ENCODE measurements around the gene ZNHIT3.
A peak's percentile ranks its signal among the peaks of the same experiment; 100 is the strongest.
"Not testable (repeated sequence)": the region's sequence is repeated elsewhere in the genome, so short reads cannot be mapped to it uniquely, and the experiment has no call there.

ZNHIT3 gene

DNA sequence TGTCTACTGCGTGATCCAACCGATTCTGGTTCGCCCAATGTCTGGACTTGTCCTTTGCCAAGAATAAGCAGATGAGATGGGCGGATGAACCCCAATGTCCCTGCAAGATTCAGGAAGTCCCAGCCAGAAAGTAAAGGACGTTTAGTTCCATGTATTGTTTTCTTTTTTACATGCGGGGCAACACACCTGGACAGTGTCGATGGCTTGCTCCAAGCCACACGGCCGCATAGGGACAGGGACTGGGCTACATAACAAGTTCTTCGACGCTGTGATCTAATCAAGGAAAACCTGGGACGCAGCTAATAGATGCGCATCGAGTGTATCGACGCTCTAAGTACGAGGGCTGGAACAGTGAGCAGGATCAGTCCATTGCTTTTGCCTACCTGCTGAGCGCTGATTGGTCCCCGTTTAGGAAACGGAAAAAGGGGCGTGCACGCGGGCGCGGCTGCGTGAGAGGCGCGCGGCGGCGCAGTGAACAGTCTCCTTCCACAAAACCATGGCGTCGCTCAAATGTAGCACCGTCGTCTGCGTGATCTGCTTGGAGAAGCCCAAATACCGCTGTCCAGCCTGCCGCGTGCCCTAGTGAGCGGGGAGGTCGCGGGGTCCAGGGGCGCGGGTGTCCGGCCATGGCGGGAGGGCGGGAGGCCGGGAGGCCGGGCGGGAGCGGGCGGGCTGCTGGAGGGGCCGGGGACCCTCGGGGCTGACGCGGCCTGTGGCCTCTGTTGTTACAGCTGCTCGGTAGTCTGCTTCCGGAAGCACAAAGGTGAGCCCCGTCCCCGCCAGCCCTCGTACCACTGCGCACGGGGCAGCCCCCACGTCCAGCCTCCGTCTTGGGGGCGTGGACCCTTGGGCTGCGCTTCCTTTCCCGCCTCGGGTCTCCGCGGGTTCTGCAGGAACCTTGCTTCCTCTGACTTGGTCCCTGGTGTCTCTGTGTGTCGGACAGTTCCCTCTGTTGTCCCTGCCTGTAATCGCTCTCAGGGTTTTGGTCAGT lies at the start of gene ZNHIT3:
TSS of gene ZNHIT3 (plus strand) at position 478 of the 991 bp plus-strand sequence. CDS start at position 497, 19 bp downstream.
- DNase-seq (ENCODE audit: low spot score) = peak; percentile 95

DNA sequence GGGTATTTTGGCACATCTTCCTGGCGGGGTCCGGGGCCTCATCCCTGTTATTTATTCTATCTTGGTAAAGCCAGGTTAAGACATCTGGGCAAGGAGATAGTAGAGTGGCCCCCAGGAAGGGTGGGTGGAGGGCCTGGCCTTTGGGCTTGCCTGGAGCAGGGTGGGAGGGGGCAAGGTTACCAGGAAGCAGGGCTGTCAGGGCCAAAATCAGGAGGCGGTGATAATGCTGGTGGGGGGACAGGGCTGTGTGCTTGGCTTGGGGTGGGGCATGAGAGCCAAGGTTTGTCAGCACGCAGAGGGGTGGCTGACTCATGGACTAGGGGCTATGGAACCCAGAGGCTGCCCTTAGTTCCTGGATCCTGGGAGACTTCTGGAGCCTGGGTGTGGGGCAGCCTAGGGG lies 44.7 kb upstream of the ZNHIT3 start:
- not testable (repeated sequence) for DNase-seq (ENCODE audit: low spot score)

DNA sequence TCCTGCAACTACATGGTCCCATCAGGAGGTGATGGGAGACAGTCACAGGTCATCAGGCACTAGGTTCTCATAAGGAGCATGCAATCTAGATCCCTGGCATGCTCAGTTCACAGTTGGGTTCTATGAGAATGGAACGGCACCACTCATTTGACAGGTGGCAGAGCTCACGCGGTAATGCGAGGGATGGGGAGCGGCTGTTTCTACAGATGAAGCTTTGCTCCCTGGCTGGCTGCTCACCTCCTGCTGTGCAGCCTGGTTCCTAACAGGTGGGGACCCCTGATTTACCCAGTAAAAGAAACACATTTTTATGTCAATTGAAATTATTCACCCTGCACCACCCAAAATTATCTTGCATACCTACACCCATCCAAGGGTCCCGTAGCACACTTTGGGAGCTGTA lies 42.7 kb upstream of the ZNHIT3 start:
- DNase-seq (ENCODE audit: low spot score) = no peak

DNA sequence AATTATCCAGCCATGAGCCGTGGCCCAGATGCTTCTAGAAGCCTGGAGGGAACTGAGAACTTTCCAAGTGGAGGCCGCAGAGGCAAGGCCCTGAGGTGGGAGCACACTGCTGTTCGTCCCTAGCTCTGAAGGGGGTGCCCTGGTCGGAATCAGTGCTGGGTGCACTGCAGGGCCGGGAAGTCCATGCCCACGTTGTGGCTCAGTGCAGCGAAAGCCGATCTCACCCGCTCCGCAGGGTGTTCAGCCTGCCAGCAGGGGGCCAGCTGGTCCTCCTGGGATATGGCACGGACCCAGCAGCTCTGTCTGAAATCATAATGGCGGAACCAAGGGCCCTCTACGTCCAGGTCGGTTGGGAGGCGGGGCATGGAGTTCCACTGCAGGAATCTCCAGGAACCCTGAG lies 36.5 kb upstream of the ZNHIT3 start:
- DNase-seq (ENCODE audit: low spot score) = not testable (repeated sequence)

DNA sequence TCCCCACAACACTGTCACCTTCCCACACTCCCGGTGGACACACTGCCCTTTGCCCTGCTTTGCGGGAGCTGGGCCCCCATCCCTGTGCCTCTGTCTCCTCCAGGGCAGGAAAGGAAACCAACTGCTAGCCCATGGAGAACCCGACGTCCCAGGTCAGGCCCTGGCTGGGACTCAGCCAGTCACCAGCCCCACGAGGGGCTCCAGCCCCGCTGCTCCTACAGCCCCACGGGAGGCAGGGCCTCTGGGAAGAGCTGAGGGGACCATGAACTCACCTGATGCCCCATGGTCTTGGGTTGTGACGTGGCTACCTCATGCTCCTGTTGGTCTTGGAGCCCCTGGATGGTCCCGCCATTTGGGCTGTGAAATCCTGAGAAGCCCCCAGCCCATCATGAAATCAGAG lies 33.6 kb upstream of the ZNHIT3 start:
- DNase-seq (ENCODE audit: low spot score) = not testable (repeated sequence)

DNA sequence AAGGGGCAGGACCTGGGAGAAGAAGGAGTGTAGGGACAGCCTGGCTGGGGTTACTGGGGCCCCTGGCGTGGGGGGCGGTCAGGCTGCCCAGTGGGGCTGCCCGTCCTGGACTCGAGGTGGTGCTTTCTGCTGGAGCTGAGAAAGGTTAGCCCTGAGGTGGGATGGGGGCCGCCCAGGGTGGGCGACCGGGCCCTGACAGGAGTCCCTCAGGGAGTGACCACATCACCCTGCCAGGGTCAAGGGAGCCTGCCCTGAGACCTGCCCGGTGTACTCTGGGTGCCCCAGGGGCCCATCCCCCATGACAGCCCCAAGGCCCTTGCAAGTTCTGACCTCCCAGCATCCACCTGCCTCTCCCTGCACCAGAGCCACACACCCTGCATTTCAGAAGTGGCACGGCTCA lies 28.8 kb upstream of the ZNHIT3 start:
- not testable (repeated sequence) for DNase-seq (ENCODE audit: low spot score)

DNA sequence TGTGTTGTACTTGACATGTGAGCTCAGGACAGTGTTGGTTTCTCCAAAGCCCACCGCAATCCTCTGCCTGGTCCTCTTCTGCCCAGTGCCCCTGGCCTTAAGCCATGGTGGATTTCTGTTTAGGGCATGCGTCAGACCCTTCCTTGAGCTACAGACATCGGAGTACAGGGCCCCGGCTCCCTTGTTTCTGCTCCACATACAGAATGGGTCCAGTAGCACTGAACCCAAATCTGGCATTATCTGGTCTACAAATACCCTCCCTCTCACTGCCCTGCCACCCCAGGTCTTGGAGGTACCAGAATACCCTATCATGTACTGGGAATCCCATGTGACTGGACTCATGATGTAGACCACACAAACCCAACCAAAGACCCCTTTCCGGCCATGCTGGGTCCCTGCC lies 27.4 kb upstream of the ZNHIT3 start:
- DNase-seq (ENCODE audit: low spot score) = no peak

DNA sequence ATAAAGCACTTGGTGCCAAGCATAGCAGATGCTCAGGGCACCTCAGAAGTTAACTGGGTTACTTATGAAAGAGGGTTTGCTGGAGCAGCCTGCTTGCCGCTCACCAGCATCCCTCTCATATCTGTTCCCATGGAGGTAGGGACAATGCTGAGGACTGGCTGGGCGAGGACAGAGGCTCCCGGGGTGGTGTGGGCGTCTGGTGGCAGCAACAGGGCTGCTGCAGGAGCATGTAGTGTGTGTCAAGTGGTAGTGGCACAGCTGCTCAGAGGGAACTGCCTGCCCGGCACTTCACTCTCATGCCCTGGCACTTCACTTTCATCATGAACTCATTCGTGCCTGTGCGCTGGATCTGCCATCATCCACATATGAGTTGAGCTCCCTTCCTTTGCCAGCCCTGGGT lies 26.9 kb upstream of the ZNHIT3 start:
- DNase-seq (ENCODE audit: low spot score) = no peak

DNA sequence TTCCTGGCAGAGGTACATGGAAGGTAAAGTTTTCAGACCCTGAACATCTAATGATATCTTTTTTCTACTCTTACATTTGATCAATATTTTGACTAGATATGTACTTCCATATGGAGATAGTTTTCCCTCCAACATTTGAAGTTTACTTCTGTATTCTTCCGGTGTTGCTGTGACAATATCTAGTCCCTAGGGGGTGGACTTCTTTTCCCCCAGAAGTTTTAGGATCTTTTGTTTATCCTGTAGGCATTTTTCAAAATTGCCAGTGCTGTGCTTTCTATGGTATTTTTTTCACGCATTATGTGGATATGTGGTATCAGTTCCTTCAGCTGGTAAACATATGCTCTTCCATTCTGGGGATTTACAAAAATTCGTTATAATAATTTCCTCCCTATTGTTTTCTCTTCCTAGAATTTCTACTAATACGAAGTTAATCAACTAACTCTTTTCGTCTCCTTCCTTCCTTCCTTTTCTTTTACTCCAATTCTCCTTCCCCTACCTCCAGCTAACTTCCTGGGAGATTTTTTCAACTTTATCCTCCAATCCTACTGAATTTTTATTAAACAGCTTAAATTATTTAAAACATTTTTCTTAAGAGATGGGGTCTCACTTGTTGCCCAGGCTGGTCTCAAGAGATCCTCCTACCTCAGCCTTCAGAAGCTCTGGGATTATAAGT lies 26.1 kb upstream of the ZNHIT3 start:
- no peak for DNase-seq (ENCODE audit: low spot score)

DNA sequence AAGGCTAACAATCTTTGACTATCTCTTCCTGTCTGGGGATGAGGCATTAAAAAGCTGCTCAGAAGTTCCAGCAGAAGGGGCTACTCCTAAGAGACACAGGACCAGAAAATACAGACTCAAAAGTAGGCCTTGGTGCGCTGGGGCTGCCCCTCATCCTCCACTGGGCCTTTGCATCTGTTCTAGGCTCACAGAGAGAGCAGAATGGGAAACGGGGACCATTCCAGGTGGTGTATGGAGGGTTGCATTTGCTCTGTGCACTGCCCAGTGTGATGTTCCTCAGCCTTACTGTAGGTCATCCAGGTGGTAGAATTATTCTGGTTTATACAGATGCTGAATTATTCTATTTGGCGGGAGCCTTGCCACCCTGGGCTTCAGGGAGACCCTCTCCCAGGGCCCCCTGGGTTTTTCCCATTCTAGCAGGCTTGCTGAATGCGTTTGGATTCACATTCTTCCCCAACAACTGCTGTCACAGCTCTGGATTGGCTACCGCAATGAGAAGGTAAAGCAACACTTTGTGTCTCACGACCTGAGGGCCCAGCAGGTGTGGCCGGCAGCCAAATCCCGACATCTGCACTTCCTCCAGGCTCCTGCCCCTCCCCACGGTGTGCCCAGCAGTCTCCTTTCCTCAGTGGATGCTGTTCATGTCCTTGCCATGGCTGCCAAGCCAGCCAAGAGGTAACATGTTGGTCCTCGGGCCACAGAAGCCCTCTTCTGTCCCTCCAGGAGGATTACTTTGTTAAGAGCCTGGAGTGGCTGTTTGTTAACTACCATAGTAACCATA lies 25.0 kb upstream of the ZNHIT3 start:
- DNase-seq (ENCODE audit: low spot score) = no peak

DNA sequence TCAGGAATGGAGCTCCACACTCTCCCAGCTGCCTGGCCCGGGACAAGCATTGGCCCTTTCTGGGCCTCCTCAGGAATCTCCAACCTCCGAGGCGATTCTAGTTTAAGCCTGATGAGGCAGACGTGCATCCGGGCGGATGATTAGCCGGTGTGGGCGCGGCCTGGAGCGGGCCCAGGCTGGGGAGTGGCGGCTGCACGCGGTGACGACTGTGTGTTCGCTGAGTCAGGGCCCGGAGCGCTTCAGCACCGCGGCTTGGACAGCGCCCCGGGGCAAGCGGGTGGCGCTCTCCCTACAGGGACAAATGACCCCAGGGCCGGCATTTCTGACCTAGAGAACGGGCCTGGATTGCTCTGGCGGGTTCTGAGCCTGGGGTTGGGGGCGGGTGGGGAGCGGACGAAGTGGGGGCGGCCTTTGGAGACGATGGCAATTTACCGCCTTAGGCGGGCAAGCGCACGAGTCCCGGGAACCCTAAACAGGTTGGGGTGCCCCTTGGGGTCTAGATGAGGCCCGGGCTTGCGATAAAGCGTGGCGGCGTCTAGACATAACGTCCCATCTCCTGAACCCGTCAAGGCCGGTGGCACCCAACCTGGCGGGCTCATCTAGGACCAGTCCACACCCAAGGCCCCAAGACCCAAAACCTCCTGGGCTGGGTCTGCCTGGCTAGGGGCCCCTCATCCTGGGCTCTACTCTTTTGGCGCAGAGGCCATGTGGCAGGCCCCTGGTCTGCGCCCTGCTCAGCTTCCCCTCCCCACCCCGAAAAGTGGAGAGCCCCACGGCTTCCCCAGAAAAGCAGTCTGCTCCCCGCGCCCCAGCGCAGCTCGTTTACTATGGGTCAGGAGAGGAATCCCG lies 22.3 kb upstream of the ZNHIT3 start:
- DNase-seq (ENCODE audit: low spot score) = no peak

DNA sequence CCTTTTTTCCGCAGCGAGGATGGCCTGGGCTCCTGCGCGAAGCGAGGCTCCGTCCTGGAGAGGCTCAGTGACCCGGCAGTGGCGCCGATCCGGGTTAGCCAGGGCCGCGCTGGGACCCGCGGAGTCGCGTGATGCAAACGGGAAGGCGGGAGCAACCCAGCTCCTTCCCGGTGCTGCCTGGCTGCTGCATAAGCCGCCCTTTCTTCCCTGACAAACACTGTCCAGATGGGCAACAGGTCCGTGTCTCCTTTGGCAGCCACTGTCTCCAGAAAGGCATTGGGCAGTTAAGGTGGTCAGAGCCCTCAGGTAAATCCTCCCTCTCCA lies 21.8 kb upstream of the ZNHIT3 start:
- no peak for DNase-seq (ENCODE audit: low spot score)

DNA sequence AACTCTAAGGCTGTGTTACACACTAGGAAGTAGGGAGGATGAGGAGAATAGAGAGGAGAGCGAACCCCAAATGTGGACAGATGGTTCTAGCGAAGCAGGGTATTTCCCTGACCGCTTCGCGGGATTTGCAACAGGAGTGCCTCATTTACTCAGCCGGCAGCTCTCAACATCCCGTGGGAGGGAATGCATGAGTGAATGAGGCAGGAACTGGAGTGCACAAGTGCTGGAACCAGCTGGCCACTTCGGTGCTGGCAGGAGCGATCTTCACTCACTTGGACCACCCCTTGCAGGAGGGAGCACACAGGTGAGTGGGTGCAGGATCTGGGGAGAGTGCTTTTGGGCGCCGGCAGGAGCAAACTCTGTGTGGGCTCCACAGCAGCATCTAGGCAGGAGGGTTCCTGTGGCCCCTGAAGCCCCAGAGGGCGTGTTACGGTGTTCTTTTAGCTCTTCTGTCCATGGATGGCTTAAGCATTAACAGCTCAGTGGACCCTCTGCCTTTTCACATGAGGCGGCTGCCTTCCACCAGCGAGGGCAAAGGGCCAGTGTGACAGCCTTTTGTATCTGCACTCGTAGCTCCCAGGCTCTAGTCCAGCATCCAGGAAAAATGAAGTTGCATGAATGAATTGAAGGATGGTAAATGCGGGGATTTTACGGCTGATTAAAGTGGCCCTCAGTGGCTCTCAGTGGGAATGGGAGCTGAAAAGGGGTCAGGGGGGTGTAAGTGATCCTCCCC lies 17.4 kb upstream of the ZNHIT3 start:
- no peak for DNase-seq (ENCODE audit: low spot score)

DNA sequence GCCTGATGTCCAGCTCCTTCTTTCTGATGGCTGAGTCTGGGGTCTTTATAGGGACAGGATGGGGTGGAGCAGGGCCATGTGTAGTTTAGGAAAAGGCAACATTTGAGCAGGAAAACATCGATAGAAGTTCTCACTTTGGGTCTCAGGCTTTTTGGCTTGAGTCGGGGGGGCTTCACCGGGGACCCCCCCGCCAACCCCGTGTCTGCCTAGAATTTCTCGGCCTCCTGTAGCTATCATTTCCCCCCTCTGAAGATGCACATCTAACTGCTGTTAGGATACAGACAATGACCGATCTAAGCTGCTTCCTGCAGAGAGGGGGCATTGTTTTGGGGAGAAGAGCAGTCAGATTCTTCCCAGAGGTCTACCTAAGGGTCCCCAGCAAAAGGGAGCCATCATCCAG lies 16.7 kb upstream of the ZNHIT3 start:
- no peak for DNase-seq (ENCODE audit: low spot score)

DNA sequence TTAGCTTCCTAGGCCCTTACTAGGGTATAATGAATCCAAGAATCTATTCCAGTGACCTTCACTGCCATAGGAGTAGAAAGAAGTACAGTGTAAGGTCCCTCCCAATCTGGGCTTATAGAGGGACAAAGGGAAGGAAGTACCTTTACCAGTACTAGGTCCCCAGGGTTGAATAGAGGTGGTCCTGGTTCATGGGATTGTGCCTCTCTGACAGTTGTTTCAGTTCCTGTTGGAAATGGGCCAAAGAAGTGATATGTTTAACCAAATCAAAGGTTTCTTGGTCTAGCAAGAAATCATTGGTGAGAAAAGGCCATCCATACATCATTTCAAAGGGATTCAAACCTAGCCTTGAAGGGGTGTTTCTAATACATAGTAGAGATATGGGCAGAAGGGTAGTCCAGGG lies 16.0 kb upstream of the ZNHIT3 start:
- no peak for DNase-seq (ENCODE audit: low spot score)

DNA sequence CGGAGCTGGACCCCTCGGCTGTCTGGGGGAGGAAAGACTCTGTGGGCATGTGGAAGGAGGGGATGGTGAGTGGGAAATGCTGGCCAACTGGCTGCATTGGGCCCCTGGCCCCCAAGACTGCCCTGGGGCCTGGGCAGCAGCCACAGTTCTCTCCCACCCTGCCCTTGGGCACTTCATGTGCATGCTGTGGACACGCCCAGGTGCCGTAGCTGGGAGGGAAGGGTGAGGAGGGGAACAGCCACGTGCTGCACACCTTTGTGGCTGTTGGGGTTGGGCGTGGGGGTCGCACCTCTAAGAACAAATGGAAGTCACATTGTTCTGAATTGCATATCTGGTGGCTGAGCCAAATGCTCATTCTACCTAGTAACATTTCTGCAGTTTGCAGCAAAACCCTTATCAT lies 11.9 kb upstream of the ZNHIT3 start:
- DNase-seq (ENCODE audit: low spot score) = no peak

DNA sequence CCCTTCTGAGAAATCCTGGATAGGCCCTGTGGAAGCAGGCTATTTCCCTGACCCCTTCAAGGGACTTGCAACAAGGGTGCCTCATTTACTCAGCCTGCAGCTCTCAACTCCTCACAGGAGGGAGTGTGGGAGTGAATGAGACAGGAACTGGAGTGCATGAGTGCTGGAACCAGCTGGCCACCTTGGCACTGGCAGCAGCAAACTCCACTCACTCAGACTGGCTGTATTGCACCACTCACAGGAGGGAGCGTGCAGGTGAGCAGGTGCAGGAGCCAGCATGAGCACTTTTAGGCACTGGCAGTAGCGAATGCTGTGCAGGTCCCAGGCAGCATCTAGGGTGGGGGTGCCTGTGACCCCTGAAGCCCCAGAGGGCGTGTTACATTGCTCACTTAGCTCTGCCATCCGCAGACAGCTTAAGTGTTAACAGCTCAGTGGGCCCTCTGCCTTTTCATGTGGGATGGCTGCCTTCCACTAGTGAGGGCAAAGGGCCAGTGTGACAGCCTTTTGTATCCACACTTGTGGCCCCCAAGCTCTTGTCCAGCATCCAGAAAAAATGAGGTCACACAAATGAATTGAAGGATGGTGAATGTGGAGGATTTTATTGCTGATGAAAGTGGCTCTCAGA lies 11.0 kb upstream of the ZNHIT3 start:
- peak; percentile 26 for DNase-seq (ENCODE audit: low spot score)

DNA sequence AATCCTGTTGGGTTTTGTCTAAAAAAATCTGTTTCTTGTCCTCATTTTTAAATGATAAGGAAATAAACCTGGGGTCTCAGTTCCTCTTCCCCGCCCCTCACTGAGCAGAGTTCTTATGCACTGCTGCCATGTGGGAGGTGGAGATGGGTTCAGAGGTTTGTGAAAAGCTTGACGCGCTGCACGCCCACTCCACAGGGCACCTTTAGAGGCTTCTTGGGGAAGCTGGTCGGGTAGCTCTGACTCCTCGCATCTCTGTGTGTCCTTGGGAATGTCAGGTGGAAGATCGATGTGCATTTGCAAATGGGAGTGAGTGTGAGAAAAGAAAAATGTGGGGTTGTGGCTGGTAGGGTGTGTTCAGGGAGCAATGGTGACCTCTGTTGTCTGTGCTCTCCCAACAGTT lies 4.7 kb upstream of the ZNHIT3 start:
- no peak for DNase-seq (ENCODE audit: low spot score)

DNA sequence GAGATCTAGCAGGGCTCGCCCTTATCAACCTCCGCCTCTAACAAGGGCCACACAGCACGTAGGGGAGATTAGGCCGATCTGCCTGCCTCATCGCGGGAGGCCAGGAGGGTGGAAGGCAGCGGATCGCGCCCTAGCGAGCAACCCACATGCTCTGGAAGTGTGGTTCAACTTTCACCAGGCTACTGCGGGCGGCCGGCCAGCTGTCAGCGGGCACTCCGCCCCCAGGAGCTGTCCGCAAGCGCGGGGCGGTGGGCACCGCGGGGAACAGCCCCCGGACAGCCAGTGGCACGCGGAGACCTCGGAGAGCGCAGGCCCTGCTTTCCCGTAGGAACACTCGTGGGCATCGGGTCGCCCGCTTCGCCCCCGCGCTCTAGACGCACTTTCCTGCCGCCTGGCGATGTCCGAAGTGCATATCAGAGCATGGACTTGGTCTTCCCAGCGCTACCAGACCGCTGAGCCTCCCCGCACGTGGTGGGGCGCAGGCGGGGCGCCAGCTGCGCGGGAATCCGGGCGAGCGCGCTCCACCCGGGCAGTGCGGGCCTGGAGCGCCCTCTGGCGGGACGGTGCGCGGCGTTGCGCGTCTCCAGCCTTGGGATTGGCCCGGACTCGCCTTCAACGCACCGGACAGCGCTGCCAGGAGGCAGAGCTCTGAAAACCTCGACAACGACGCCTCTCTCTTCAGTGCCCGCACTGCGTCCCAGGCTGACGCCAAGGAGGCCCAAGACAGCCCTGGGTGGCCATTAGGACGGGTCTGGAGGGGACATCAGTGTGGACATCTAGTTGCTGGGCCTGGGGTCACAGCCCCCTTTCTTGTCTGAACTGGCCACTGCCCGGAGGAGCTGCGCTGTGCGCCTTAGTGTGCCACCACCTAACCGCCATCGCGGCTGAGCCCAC lies 3.6 kb upstream of the ZNHIT3 start:
- peak; percentile 53 for DNase-seq (ENCODE audit: low spot score)
